SU-DHL-6 (cell line): Measurements from ENCODE around the gene XYLT1.

Experiments used
- H2AFZ ChIP-seq: fragments of 200-600 bp; sonication (generic); 2 replicates; pipeline ENCODE4 v1.6.1; 2014; ENCODE audit warnings: low read depth, mild to moderate bottlenecking, moderate library complexity, mixed read lengths, antibody characterized with exemption, low read length; ENCODE audit not compliant: severe bottlenecking
- H3F3A ChIP-seq: fragments of 200-600 bp; shearing (Covaris generic); 2 replicates; pipeline ENCODE4 v1.6.0; 2016; ENCODE audit warnings: antibody characterized with exemption, mild to moderate bottlenecking; ENCODE audit not compliant: insufficient read depth
- H3K27ac ChIP-seq: fragments of 200-600 bp; sonication (generic); 2 replicates; pipeline ENCODE4 v1.5.1; 2016; ENCODE audit warnings: low read depth, mild to moderate bottlenecking, low read length, moderate library complexity, mixed read lengths
- H3K27me3 ChIP-seq: fragments of 200-600 bp; sonication (generic), shearing (Covaris generic); 2 replicates; pipeline ENCODE4 v1.6.0; 2014; ENCODE audit warnings: mild to moderate bottlenecking, low read length
- H3K36me3 ChIP-seq: fragments of 200-600 bp; sonication (generic); 2 replicates; pipeline ENCODE4 v1.6.1; 2014; ENCODE audit warnings: mild to moderate bottlenecking, low read length, mixed read lengths
- H3K4me2 ChIP-seq: fragments of 300-600, 200-600 bp; shearing (Covaris generic), sonication (generic); 2 replicates; pipeline ENCODE4 v1.6.0; 2014; ENCODE audit warnings: low read length, low read depth, mild to moderate bottlenecking; ENCODE audit not compliant: poor library complexity, severe bottlenecking
- H3K4me3 ChIP-seq: fragments of 200-600 bp; sonication (generic); 2 replicates; pipeline ENCODE4 v1.5.1; 2014; ENCODE audit warnings: antibody characterized with exemption, low read length, mild to moderate bottlenecking, mixed read lengths; ENCODE audit not compliant: insufficient read depth, poor library complexity, severe bottlenecking
- H3K79me2 ChIP-seq: fragments of 200-600 bp; sonication (generic); 2 replicates; pipeline ENCODE4 v1.6.1; 2014; ENCODE audit warnings: mild to moderate bottlenecking, low read length, moderate library complexity; ENCODE audit not compliant: insufficient read depth
- H3K9ac ChIP-seq: fragments of 200-600 bp; sonication (generic); 2 replicates; pipeline ENCODE4 v1.7.0; 2014; ENCODE audit warnings: mild to moderate bottlenecking, low read length
- H3K9me2 ChIP-seq: fragments of 200-600 bp; sonication (generic); replicated peaks from 2 replicates; pipeline ENCODE4 v1.6.1; 2014; ENCODE audit warnings: low read length; ENCODE audit not compliant: insufficient read depth
- H3K9me3 ChIP-seq: fragments of 200-600 bp; sonication (generic); 2 replicates; pipeline ENCODE4 v1.6.1; 2014; ENCODE audit warnings: low read length, mixed read lengths; ENCODE audit not compliant: insufficient read depth
- H4K20me1 ChIP-seq: fragments of 200-600 bp; sonication (generic); 2 replicates; pipeline ENCODE4 v1.6.1; 2014; ENCODE audit warnings: low read depth, mild to moderate bottlenecking, antibody characterized with exemption, low read length, moderate library complexity, mixed read lengths
- CTCF ChIP-seq: fragments of 200-600 bp; sonication (generic); IDR thresholded peaks from one replicate; pipeline ENCODE4 v1.5.1; 2017; ENCODE audit warnings: antibody characterized with exemption, mild to moderate bottlenecking, low read length, moderate library complexity; ENCODE audit not compliant: insufficient read depth, poor library complexity, severe bottlenecking
- EZH2phosphoT487 ChIP-seq: fragments of 200-600 bp; sonication (generic), shearing (Covaris generic); conservative IDR thresholded peaks from 2 replicates; pipeline ENCODE4 v1.6.1; 2018; ENCODE audit warnings: mild to moderate bottlenecking, antibody characterized with exemption, low read length, moderate library complexity, mixed read lengths

XYLT1 gene

GRCh38 chr16:17360693-17361122 is 110.1 kb downstream of the XYLT1 start:
- Histone ChIP-seq H2AFZ (no peak overlapping the region), H3K9ac (no peak overlapping the region), H3K79me2 (peaks cover 25% of the 10 kb centered on the region), H3K36me3 (no peaks in the 10 kb centered on the region), H3K27ac (no peak overlapping the region), H3F3A (no peaks in the 10 kb centered on the region), H3K4me3 (no peak overlapping the region), H4K20me1 (no peaks in the 10 kb centered on the region; the same call in 1 of the 2 replicates), H3K9me3 (no peaks in the 10 kb centered on the region), H3K9me2 (no peaks in the 10 kb centered on the region), H3K4me2 (no peak overlapping the region), H3K27me3 (no peaks in the 10 kb centered on the region)
- no peak for TF ChIP-seq CTCF
- TF ChIP-seq EZH2phosphoT487 = no peak

- Histone ChIP-seq H3K4me3 (no peak overlapping the region), H3K4me2 (no peak overlapping the region), H3K27ac (no peak overlapping the region), H3F3A (no peaks in the 10 kb centered on the region), H3K36me3 (no peaks in the 10 kb centered on the region), H3K9me2 (no peaks in the 10 kb centered on the region), H3K27me3 (no peaks in the 10 kb centered on the region), H2AFZ (no peak overlapping the region), H3K79me2 (peaks cover 19% of the 10 kb centered on the region), H3K9ac (no peak overlapping the region), H4K20me1 (no peaks in the 10 kb centered on the region; the same call in 1 of the 2 replicates), H3K9me3 (no peaks in the 10 kb centered on the region)
- no peak for TF ChIP-seq CTCF
- TF ChIP-seq EZH2phosphoT487 = no peak
Observed at GRCh38 chr16:17359788-17360390, 110.9 kb downstream of the XYLT1 start.

- no peaks in the 10 kb centered on the region for H3K9me2 ChIP-seq
- H3K27ac ChIP-seq = no peak overlapping the region
- peaks cover 14% of the 10 kb centered on the region for H3K79me2 ChIP-seq
- H3K9me3 ChIP-seq = no peaks in the 10 kb centered on the region
- no peak overlapping the region for H3K9ac ChIP-seq
- no peak overlapping the region for H2AFZ ChIP-seq
- no peaks in the 10 kb centered on the region; the same call in 1 of the 2 replicates for H4K20me1 ChIP-seq
- TF ChIP-seq CTCF (no peak), EZH2phosphoT487 (no peak)
- H3K27me3 ChIP-seq = no peaks in the 10 kb centered on the region
- H3K4me3 ChIP-seq = no peak overlapping the region
- no peak overlapping the region for H3K4me2 ChIP-seq
- no peaks in the 10 kb centered on the region for H3K36me3 ChIP-seq
- H3F3A ChIP-seq = no peaks in the 10 kb centered on the region
Observed at GRCh38 chr16:17358846-17359245, 111.9 kb downstream of the XYLT1 start.
